ENCODE data around the gene RREB1.

DNA sequence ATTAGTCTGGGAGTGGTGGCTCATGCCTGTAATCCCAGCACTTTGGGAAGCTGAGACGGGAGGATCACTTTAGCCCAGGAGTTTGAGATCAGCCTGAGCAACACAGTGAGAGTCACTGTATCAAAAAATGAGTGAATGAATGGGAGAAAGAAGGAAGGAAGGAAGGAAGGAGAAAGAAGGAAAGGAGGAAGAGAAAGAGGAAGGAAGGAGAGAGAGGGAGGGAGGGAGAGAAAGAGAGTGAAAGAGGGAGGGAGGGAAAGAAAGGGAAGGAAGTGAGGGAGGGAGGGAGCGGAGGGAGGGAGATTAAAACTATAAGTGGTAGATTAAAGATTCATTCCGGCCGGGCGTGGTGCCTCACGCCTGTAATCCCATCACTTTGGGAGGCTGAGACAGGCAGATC, 28.9 kb upstream of the RREB1 start:
- TF ChIP-seq EZH2 (IDR thresholded peaks at IDR 0.05; ENCODE audit: insufficient read depth, poor library complexity, severe bottlenecking) (no peak), EZH2phosphoT487 (IDR thresholded peaks at IDR 0.05; ENCODE audit: insufficient read depth, low read depth) (no peak)
